HG03575 (cell line): Measurements from ENCODE around the gene LIMA1.
"Not testable (repeated sequence)": the region's sequence is repeated elsewhere in the genome, so short reads cannot be mapped to it uniquely, and the experiment has no call there.

Experiments used
- ATAC-seq: cut with Tn5 transposase; IDR thresholded peaks from one replicate; pipeline ENCODE4 v1.9.1; 2021; ENCODE audit not compliant: unreplicated experiment, insufficient number of reproducible peaks, low FRiP score; ENCODE audit errors: extremely low read depth

Gene LIMA1

GRCh38 chr12:50224026-50224692, 59.2 kb downstream of the LIMA1 start:
- ATAC-seq = no peak

DNA sequence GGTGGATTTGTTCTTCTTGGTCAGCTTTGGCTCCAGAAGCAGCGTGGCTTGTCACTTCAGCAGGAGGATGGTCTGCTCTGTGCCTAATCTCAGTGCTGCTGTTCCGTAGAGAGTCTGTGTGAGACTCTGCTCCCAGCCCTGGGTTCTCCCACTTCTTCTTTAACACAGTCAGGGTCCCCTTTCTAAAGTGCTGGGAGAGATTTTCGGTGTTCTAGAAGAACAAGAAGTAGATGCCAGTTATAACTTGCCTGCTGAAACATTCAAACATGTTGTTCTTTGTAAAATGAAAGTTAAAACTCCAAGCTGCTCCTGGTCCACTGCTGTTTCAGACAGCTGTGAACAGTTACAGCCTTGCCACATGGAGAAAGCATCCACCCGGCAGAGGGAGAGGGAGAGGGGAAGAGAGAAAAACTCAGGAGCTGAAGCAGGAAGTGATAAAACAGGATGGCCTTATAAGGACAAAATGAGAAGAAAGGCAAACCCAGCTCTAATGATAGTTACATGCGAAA, 61.0 kb downstream of the LIMA1 start:
- ATAC-seq = no peak

GRCh38 chr12:50221228-50222008, 61.9 kb downstream of the LIMA1 start:
- no peak for ATAC-seq

- no peak for ATAC-seq
These were observed 62.8 kb downstream of the LIMA1 start for GRCh38 chr12:50220363-50220995.

DNA sequence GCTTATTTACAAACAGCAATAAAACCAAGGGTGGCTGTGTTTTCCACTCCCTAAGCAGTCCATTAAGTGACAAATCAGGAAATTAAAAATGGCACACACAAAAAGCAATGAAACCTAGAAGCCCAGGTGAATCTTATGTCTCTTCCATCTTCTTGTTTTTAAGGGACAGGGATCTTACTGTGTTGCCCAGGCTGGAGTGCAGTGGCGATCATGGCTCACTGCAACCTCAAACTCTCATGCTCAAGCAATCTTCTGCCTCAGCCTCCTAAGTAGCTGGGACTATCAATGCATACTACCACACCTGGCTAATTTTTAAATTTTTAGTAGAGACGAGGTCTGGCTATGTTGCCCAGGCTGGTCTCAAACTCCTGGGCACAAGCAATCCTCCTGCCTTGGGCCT, 63.8 kb downstream of the LIMA1 start:
- ATAC-seq = no peak

- not testable (repeated sequence) for ATAC-seq
These were observed 64.3 kb downstream of the LIMA1 start for GRCh38 chr12:50219001-50219400.

GRCh38 chr12:50218386-50218785, 64.9 kb downstream of the LIMA1 start:
- ATAC-seq = no peak

DNA sequence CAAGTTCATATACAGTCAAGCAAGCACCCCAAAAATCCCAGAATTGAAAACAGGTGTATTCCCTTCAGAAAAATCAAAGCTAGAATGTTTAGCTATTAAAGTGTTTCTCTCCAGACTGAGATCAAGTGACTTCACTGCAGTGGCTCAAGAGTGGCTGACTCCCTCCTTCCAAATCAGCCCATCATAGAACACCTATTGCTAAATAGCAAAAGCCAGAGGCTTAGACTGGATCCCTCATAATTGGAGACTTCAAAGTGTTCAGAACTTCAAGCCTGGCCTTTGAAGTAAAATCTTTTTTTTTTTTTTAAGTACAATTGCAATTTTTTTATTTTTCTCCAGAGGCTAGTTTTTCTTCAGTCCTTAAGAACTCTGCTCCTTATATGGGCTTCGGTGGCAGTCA, 66.1 kb downstream of the LIMA1 start:
- ATAC-seq = no peak

GRCh38 chr12:50215033-50215432, 68.3 kb downstream of the LIMA1 start:
- no peak for ATAC-seq

GRCh38 chr12:50214018-50214417, 69.3 kb downstream of the LIMA1 start:
- ATAC-seq = no peak

DNA sequence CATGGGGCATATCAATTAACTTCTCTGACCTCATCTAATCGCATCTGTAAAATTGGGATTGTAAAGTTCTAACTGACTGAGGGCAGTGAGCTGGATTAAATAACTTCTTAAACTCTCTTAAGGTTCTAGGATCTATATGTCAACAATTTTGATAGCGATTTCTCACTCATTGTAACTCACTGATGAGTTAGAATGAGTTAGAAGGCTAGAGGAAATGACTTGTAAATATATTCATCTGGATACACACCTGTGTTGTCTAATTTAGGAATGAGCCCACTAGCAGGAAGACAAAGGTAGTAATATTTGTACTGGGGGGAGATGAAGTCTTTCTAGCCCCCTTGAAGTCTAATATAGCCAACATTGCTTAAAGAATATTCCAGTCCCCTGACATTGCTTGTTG, 69.9 kb downstream of the LIMA1 start:
- no peak for ATAC-seq

GRCh38 chr12:50212071-50212467, 71.3 kb downstream of the LIMA1 start:
- no peak for ATAC-seq

- no peak for ATAC-seq
These were observed 71.8 kb downstream of the LIMA1 start for GRCh38 chr12:50211392-50212070.

DNA sequence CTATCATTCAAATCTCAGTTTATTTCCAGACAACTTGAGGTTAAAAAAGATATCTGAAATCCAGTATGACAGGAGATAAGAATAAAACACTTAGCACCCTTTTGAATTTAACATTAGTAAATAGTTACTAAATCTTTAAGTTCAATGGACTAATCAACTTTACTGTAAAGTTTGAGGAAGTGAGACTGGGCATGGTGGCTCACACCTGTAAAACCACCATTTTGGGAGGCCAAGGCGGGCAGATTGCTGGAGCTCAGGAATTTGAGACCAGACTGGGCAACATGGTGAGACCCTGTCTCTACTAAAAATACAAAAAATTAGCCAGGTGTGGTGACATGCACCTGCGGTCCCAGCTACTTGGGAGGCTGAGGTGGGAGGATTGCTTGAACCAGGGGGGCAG, 75.9 kb downstream of the LIMA1 start:
- no peak for ATAC-seq

DNA sequence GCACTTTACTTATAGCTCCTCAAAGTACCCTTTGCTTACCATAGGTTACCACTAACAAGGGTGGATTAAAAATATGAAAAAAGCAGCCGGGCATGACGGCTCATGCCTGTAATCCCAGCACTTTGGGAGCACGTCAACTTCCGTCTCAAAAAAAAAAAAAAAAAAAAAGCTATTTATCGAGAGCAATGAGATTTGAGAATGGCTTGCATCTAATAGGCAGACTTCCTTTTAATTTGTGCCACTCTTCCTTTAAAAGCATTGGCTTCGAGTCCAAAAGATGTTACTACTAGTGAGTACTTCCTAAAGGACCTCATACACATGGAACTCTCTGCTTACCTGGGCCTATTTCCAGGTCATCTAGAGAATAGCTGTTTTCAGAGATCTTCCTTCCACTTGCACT, 77.7 kb downstream of the LIMA1 start:
- no peak for ATAC-seq

GRCh38 chr12:50203691-50204090, 79.6 kb downstream of the LIMA1 start:
- ATAC-seq = no peak

GRCh38 chr12:50201987-50202521, 81.3 kb downstream of the LIMA1 start:
- no peak for ATAC-seq

GRCh38 chr12:50200552-50201273, 82.6 kb downstream of the LIMA1 start:
- ATAC-seq = no peak

DNA sequence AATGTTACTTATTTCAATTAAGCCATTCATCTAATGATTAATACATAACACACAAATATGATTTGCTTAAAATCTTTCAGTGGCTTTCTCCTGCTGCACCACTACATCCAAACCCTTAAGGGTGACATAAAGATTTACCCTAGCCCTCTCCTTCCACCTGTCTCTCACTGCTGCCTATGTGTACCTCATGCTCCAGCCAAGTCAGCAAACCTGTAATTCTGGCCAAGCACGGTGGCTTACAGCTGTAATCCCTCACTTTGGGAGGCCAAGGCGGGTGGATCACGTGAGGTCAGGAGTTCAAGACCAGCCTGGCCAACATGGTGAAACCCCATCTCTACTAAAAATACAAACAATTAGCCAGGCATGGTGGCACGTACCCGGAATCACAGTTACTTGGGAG, 84.5 kb downstream of the LIMA1 start:
- no peak for ATAC-seq
